Activated CD8-positive, alpha-beta memory T cell treated with anti-CD3 and anti-CD28 coated beads for 48 hours (primary cell): ENCODE results near the gene LMO1.

Experiments
- DNase-seq, 3 experiments: peaks; one replicate each; pipeline ENCODE4 v3.0.0-alpha.2; 2020; ENCODE audit warnings: low read depth in 2 of 3, low spot score in 2 of 3

Gene LMO1

DNA sequence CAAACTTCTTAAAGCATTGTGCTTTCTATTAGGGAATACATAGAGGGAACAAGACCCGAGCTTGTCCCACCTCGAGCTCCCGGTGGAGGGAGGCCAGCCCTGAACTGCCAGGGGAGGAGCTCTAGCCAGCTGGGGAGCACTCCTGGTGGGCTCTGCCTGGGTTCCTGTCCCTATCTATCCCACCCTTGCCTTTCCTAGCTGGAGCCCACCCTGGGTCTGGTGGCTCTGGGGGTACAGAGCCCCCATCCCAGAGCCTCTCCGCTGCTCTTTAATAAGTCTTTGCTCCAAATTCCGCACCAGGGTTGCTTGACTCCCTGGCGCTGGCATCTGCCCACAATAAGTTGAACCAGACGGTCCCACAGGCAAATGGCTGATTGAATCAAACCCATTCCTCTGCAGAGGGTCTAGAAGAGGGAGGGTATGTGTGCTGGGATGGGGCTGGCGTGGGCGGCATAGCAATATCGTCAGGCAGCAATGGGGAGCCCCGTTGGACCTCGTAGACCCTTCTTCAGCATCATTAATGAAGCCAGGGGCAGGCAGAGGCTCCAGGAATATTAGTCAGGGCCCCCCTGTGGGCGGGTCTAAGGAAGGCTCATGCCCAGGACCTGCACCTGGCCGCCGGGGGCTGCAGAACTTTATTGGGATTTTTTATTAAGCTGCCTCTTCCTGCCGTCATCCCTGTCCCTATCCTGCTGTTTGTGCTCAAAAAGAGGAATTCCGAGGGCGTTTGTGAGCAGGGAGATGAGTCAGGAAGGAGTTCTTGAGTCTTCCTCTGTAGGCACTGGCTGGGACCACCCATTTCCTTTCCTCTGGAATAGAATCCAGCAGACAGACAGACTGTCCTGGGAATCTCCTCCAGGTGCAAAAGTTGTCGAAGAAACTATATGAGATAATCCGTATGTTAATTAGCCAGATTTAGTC, 56.3 kb downstream of the LMO1 start:
- no peak for DNase-seq

DNA sequence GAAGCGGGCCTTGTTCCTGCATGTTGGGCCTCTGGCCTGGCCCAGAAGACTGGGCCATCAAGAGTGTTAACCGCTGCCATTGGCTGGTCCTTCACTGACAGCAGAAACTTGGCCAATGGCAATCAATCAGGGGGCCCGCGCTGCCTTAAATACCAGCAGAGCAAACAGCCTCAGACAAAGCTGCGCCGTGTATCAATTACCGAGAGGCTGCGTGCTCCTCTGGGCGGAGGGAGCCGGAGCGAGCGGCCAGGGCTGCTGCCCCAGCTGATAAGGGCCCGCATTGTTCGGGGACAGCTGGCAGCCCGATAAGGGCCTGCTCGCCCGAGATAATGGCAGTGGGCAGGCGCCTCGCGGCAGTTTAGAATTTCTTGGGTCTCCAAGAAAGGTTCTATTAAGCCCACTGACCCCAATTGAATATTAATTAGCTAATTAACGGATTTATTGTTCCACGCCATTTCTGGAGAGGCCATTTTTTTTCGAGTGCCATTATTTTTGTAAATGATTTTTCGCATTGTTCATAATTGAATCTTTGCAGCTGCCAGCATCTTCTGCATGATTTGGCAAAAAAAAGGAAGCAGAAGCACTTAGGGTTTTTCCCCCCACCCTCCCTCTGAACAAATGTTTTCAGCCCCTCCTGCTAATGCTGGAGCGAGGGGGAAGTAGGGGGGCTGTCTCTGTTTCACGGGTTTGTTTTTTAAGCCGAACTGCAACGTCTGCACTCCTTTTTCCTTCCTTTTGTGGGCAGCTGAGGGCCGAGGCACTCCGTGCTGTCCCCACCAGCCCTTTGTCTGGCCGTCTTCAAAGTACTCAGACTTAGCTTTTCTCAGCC, 57.2 kb downstream of the LMO1 start:
- no peak for DNase-seq

DNA sequence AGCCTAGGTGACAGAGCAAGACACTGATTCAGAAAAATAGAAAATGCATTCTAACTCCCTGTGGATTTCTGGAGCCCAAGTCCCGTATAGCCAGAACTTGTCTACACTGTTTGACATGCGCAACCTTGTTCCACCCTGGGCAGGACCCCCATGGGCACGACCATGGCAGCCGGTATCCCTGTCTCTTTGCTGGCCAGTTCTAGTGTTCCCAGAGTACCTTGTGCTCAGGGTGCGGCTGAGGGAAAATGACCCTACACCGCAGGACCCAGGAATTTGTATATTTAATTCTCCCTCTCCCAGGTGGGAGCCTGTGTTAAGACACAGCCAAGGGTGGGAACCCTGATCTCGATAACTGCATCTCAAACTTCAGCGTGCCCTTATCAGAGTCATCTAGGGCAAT, 58.1 kb downstream of the LMO1 start:
- no peak for DNase-seq

DNA sequence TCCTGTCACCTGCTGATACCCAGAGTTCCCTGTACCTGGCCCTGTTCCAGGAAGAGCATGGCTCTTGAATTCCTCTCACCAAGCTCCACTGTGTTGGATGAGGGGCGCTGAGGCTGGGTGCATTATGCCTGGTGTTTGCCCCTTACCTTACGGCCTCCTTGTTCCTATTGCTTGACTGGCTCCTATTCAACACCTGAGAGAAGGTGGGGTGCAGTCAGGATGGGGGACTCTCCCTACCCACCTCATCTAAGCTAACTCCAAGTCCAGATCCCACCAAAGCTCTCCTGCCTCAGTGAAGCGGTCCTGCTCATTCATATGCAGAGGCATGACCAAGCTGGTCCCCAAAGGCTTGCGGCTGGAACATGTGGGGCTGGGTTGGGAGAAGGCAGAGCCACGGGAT, 59.1 kb downstream of the LMO1 start:
- no peak for DNase-seq

DNA sequence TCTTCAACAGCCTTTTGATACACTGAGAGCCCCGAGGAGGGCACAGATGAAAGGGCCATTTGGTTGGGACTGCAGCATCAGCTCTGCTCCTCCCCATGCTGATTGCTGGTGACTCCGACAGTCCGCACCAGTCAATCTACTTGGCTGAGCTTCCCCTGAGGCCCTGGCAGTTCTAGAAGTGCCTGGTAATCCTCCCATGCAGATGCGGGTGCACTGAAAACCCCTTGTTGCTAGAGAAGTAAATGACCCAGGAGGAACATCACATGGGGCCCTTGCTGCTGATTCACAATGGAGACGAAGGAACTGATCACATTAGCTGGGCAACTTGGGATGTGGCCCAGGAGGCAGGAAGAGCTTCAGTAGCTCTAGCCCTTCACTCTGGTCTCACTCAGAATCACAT, 59.7 kb downstream of the LMO1 start:
- DNase-seq: no peak

DNA sequence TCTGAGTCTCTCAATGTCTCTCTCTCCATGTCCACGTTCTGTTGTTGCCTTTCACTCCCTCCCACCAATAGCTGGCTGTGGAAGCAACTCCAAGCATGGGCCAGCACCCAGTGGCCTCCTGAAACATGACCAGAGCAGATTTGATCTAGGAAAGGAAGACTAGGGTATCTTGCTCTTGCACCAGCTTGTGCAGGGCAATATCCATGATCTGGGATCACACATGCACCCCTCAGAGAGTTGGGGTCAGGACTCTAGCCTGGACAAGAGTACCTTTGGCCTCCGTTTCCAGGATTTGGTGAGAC, 60.3 kb downstream of the LMO1 start:
- no peak for DNase-seq

DNA sequence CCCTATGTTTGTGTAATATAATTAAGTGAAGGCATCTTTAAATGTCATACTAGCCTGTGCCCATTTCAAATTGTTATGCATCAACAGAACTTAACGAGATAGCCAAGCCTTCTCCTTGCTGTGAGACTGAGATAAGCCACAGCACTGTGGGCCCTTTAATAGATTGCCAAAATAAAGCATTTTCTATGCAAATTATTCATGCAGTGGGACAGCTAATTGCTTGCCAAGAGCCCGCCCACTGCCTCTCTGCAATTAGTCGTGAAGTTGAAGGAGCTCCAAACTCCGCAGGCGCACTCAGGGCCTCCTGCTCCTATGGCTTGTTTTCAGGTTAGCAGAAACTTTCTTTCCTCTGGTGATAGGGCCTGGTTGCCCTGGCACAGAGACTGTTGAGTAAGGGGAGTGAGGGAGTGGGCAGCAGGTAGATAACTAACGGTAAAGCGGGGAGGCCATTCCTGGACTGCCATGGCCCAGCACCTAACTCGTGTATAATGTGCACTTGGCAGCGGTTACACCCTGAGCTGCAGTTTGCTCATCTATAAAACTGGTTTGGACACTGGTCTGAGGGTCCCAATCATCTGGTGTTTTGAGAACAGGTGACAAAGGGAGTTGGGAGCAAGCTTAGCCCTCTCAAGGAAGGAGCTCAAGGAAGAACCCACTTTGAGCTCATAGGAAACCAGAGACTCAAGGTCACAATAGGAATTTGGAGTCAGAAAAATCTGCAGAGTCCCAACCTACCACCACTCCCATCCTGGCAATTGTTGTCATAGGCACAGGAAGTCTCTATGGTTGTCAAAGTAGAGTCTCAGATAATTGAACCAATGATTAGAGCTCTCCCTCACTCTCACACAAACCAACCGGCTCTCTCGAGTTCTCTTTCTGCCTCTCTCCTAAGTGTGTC, 60.9 kb downstream of the LMO1 start:
- no peak for DNase-seq

DNA sequence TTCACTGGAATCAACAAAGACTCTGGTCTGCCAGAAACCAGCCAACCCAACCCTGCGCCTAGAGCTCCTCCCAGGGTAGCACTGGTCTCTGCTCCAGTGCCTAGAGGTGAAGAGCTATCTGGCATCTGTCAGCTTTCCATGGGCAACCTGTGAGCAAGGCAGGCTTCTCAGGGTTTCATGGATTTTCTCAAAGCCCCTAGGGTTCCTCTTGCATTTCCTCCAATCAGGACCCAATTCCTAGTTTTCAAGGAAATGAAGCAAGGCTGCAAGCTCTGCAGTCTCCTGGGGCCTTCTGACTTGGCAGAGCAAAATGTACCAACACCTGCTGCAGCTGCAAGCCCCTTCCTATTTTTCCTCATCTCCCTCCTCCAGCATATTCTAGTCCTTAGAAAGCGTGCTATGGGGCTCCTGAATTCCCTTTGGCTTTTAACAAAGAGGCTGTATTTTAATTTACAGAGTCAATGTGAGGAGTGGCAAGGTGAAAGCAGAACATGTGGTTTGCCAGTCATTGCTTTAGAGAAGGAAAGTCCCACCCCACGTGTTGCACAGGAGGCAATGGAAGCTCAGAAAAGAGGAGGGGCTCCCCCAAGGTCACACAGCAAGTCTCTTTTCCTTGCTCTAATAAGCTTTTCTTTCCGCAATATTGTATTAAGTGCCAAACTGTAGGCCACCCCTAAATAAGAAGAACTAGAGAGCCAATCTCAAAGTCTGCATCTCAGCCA, 61.9 kb downstream of the LMO1 start:
- no peak for DNase-seq

DNA sequence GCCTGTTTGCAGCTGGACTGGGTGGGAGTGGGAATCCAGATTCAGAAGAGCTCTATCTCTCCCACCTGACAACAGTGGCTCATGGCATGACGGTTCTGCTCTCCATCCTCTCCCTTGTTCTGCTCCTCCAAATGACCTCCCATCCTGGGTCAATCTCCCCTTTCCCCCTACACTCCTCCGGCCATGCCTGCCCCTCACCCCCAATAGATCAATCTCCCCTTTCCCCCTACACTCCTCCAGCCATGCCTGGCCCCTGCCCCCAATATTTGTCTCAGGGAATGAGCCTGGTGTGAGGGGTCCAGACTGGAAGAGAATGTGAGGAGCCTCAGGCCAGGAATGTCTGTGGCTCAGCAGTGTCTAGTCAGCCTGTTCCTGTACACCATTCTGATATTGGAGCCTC, 64.0 kb downstream of the LMO1 start:
- no peak for DNase-seq

DNA sequence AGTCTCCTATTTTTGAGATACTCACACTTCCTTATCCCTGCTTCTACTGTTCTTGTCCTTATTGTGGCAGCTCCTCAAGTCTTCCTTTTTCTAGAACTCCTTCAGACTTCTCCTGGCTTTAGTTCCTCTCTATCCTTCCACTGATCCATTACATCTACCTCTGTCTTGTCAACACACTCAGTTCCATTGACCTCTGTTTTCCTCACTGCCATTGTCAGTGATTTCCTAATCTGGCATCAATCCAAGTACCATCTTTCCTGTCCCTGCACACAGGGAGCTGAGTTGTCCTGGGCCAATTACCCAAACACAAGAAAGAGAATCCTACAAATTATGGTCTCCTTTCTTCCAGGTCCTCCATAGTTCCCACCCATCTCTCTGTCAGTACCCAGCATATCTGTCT, 66.9 kb downstream of the LMO1 start:
- no peak for DNase-seq

DNA sequence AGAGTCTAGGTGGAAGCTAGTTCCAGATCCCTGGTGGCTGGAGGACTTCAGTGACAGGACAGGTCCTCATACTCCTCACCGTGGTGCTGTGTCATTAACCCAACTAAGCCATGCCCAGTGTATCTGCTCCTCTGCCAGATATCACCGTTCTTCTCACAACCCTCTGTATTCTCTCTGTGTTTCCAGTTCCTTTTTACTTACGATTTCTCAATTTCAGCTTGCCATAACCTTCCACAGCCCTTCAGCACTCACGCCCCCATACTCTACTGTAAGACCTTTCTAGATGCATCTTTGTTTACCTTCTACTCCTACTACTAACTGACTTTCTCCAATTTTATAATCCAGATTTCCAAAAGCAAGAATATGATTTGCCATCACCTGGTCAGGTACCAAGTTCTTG, 68.7 kb downstream of the LMO1 start:
- DNase-seq: no peak

DNA sequence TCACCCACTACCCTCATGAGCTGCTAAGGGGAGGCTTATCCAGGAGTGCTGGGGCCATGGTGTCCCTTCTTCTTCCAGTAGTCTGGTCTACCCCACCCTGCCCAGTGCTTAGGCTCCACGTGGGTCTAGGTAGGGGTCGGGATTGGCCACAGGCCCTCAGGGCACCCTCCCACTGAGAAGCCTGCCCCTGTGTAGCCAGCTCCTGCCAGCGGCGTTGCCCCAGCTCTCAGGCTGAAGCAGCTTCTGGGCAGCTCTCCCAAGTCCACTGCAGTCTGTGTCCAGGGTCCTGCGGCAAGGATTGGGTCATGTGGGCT, 70.8 kb downstream of the LMO1 start:
- DNase-seq: no peak

DNA sequence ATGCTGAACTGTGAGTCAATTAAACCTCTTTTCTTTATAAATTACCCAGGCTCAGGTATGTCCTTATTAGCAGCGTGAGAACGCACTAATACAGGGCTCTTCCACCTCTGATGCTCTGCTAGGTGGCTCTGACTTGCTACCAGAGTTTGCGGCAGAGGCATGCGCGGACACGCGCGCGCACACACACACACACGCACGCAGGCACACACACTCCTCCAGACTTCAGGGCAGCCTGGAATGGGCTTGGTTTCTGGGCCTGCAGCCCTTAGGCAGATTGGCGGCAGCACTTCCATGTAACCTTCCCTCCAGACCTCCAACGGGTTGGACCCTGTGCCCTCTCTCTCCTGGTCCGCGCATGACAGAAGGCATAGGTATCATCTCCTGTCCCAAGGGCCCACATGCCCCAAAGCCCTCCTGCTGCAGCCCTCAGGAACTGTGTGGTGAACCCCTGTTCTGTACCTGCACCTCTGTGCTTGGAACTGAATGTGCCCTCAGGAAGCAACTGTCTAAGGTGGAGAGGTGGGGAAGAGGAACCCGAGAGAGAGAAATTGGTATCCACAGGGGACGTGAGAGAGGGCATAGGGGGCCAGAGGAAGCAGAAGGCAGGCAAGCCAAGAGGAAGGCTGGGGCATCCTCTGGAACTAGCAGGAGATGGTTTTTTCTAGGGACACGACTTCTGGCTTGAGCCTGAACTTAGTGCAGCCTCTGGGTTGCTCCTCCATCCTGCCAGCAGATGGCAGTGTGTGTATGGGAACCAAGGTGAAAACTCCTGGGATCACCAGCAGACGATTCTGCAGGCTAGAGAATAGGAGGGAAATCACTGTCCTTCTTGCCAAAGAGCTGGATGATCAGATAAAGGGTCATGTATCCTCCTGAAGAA, 71.4 kb downstream of the LMO1 start:
- DNase-seq: no peak

DNA sequence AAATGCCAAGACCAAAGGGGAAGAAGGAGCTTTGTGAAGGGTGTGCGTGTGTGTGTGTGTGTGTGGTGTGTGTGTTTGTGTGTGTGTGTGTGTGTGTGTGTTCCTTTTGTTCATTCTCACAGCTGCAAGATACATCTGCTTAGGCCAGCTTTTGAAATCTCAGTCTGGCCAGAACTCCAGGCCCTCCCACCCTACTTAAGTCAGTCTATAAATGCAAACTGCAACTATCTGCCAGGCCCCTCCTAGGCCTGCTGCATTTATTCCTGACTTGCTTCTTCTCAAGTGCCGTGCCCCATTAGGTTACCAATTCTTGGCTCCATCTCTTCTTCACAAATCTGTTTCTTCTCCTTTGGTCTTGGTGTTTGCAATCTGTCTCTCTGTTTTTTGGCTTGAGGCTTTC, 73.2 kb downstream of the LMO1 start:
- DNase-seq: no peak

DNA sequence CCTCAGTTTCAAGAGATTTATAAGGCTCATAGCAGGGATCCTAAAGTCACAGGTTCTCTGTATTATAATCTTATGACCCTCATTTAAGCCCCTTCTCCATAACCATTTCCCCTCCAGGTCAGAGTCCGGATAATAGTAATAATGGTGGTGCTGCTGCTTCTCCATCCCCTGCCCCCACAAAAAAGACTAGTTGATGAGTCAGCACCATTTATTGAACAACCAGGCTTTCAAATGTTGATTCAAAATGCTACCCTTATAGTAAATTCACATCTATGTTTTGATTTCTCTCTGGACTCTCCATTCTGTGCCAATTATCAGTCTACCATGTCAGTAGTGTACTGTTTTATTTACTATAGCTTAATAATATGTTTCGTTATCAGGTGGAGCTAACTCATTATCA, 77.2 kb downstream of the LMO1 start:
- no peak for DNase-seq

DNA sequence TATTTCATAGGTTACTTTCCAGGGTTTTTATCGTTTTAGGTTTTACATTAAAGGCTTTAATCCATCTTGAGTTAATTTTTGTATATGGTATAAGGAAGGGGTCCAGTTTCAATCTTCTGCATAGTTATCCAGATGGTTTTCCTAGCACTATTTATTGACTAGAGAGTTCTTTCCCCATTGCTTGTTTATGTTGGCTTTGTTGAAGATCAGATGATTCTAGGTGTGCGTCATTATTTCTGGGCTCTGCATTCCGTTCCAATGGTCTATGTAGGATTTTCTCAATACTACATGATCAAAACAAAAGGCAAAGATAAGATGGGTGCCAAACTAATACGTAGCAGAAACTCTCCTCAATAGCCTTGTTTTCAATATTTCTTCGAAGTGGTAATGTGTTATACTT, 80.6 kb downstream of the LMO1 start:
- no peak for DNase-seq

DNA sequence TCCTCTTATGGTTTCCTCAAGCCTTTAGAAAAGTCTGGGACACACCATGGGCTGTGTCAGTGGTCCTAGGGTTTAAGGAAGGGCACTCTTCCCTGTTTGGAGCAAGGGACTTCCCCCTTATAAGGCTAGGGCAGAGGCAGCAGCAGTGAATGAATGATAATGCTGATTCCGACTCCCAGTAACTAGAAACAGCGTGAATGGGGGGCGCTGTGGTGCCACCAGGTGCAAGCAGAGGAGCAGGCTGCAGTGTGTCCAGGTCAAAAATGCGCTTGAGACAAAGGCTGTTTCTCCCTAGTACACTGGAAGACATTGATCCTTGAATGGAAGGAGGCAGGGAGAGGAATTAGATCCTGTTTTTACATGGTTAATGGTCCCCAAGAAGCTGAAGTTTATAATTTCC, 83.2 kb downstream of the LMO1 start:
- DNase-seq: no peak

DNA sequence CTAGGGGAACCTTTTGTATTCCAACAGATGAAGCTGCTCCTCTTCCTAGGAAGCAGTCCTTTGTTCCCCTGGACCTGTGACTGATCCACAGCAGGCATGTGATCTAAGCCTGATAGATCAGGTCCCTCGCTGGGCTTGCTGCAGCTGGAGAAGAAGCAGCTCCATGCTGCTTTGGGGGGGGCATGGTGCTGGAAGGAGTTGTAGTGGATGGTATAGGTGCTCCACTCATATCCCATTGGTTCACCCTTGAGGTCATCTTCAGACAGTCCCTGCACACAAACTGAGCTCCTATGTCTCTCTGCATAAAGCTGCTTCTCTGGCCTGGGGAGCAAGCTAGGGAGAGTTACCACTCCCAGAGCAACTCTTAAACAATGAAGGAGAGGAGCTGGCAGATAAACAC, 85.4 kb downstream of the LMO1 start:
- no peak for DNase-seq

DNA sequence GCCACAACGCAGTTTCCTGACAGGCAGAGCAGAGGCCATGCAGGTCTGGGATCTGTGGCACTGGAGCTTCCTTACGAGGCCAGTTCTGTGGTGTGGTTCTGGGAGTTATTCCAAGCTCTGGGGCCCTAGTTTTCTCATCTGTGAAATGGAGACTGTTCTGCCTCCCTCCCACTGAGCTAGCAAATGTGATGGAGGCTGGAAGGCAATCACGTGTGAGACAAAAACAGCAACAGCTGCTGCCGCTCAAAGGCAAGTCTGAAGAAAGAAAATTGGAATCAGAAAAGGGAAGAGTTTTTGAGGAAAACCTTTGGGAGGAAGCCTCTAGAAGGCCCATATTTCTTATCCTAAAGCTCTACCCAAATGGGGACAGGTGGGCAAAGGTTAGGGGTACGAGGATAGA, 86.5 kb downstream of the LMO1 start:
- no peak for DNase-seq
